ENCODE results near the gene DCXR.

The DCXR gene

DNA sequence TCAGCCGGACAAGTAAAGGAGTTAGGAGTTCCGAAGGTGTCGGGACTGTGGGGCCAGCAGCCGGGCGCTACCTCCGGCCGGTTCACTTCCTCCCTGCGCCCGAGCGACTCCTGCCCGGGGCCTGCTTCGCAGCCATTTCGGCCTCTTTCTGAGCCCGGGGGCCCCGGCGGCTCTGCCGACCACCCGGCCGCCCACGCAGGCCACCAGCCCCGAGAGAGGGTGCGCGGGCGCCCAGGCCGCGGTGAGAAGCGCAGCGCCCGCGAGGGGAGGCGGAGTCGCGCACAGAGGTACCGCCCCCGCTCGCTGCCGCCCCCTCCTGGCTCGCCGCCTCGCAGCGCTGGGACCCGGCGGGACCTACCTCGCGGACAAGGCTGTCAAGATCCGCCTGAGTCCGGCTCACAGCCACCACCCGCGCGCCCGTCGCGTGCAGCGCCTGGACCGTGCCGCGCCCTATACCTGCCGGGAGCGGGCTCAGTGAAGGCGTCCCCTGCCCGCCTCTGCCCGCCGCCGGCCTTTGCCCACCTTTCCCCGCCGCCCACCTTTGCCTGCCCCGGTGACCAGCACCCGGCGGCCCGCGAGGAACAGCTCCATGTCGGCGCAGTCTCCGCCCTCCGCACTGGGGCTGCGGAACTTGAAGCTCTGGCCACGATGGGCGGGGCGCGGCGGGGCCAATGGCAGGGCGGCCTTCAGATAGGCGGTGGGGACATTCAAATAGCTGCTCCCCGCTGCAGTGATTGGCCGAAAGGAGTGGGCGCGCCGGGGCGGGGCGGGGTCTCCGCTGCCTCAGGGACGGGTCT lies at the start of gene DCXR:
DCXR (minus strand) TSS at position 606 of the 797 bp plus-strand sequence; CDS start at position 591, 15 bp downstream.
- DNase-seq, result peak; percentile 84

DNA sequence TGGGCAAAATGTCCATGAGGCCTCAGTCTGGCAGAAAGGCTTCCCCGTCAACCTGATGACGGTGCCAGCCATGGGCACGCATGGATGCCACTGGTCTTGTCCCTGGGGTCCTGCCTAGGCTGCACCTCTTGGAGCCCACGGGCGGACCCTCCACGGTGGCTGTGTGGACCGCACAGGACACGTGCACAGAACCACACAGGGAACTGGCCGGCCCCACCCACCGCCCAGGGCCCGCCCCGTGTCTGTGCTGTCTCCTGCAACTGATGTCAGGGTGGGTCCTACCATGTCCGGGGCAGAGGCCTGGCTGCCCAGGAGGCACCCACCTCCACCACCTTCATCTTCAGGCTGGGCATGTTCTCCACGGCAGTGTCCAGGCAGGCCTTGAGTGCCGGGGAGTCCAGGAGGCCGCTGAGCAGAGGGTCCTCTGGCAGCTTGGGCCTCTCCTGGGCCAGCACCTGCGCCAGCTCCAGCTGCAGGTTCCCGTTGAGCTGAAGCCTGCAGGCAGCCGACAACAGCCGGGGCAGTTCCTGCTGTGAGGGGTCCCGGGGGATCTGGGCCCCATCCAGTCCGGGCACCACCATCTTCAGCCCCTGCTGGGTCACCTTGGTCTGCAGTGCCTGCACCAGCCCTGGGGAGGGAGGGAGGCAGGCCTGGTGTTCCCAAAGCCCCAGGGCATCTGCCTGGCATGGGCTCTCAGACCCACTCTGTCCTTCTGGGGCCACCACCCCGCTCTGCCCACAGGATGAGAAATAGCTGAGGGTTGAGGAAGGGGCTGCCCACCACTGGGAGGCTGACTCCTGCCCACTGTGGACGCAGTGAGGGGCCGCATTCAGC lies 48.7 kb upstream of the DCXR start:
- no peak for DNase-seq

DNA sequence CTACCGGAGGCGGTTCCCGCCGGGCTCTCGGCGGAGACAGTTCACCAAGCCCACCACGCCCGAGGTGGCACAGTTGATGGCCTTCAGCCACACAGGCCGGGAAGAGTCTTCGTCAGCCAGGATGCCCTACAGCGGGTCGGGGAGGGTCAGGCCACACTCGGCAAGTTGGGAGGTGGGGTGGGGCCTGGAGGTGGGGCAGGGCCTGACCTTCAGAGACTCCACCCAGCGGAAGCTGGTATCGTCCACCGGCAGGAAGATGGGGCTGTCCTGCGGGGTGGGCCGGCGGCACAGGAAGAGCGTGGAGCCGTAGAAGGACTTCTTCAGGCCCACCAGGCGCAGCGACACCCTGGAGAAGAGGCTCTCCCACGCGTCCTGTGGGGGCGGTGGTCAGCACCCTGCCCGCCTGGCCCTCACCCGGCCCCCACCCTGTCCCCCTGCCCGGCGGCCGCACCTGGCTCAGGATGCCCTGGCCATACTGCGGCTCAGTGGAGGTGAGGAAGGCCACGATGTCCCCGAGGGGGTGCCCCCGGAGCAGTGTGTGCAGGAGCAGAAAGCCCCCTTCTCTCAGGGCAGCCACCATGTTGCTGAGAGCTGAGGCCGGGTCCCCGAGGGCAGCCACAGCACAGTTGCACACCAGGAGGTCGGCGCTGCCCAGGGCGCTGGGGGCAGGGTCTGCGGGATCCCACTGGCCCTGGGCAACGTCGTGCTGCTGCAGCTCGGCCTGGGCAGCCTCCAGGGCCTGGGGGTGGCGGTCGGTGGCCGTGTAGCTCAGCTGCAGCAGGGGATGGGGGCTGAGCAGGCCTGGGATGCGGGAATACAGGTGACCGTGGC lies 47.7 kb upstream of the DCXR start:
- DNase-seq, result no peak

DNA sequence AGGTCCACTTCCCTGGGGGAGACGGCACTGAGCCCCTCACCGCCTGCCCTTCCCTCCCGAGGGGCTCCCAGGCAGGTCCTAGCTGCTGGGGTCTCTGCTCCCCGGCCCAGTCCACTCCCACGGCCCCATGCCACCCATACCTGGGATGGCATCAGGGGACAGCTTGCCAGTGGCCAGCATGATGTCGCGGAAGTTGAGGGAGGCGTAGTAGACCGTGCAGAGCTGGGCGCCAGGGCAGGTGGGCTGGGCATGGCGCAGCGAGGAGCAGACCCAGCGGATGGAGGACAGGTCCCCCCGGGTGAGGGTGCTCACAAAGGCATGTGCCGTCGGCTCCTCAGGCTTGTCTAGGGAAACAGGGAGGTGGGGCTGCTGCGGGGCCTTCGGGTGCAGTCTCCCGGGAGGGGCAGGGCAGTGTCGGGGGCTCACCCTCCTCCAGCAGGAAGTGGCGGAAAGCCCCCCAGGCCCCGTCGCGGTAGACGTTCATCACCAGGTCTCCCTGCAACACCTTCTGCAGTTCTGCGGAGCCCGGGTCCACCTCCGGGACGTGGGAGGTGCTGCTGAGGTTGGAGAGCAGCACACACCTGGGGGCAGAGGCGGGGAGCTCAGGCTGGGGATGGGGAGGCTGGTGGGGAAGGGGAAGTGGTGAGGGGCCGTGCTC lies 47.0 kb upstream of the DCXR start:
- no peak for DNase-seq

DNA sequence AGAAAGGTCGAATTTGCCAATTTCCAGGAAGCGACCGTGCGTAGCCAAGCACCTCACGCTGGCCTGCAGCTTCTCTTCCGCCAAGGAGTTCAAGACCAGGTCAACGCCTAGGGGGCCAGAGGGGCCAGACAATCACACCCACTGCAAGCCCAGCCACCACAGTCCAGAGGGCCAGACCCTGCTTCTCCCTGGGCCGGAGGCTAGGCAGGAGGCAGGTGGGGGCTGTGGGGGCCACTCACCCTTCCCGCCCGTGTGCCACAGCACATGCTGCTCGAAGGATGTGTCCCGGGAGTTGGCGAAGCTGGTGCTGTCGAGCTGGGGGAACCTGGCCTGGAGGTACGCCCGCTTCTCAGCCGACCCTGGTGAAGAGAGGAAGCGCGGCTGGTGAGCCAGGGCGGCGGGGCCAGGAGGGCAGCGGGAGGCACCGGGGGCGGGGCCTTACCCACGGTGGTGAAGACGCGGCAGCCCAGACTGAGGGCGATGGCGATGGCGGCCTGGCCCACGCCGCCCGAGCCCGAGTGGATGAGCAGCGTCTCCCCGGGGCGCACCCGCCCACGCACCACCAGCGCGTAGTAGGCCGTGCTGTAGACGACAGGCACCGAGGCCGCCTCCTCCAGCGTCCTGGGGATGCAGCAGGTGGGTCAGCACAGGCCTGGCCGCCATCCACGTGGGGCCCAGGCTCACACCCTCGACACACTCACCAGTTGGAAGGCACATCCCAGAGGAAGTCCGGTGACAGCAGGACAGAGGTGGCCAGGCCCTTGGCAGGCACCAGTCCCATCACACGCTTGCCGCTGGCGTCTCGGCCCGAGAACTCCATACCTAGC lies 46.2 kb upstream of the DCXR start:
- DNase-seq, result no peak

DNA sequence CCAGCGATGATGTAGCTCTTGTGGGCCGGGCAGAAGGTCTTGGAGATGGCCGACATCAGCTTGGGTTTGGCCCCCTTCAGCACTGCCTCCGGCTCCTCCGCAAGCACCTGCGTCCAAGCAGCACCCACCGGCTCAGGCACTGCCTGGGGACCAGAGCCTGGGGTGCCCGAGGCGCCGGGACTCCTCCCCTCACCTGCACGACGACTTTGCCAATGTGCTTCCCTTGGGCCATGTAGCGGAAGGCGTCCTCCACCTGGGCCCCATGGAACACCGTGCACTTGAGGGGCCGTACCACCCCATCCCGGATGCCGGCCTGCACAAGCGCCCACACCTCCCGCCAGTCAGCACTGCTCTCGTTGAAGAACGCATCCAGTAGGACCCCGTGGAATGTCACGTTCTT lies 45.5 kb upstream of the DCXR start:
- DNase-seq, result no peak

DNA sequence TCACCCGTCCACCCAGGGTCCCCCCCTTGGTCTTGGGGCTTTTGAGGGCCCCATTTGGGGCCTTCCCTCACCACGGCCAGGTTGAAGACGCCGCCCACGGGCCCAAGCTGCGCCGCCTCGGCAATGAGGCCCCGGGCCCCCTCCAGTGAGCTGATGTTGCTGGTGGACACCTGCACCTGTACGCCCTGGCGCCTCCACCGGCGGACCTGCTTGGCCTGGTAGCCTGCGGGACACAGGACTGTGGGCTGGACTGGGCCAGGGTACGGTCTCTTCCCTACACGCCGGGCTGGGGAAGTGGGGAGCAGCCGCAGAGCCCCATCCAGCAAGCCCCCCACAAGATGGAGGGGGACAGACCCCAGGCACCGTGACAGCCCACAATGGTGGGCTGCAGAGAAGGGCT lies 45.0 kb upstream of the DCXR start:
- DNase-seq, result no peak

DNA sequence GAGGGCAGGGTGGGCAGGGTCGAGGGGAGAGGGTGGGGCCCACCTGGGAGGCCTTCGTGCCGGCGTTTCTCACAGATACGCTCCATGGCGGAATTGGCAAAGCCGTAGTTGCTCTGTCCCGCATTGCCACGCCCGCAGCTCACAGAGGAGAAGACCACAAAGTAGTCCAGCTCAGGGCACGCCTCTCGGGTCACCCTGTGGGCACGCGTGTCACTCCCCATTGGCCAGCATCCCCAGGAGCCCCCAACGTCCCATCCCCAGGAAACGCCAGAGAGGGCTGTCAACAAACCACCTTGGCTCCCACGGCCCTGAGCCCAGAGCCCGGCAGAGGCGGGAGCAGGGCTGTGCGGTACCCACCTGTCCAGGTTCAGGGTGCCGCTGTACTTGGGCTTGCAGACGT lies 44.5 kb upstream of the DCXR start:
- DNase-seq, result no peak

DNA sequence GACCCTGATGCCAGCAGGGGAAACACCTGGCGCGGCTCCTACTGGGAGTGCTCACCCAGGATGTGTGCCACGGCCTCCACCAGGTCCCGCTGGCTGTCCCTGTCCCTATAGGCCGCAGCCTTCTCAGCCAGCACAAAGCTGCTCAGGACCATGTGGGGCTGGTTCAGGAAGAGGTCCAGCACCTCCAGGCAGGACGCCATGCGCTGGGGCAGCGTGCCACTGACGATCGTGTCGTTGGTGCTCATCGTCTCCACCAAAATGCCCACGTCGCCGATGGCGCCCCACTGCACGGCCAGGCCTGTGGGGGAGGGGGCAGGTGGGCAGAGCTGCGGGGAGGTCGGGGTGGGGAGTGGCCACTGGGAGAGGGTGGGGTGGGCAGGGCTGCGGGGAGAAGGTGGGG lies 44.0 kb upstream of the DCXR start:
- DNase-seq, result no peak

DNA sequence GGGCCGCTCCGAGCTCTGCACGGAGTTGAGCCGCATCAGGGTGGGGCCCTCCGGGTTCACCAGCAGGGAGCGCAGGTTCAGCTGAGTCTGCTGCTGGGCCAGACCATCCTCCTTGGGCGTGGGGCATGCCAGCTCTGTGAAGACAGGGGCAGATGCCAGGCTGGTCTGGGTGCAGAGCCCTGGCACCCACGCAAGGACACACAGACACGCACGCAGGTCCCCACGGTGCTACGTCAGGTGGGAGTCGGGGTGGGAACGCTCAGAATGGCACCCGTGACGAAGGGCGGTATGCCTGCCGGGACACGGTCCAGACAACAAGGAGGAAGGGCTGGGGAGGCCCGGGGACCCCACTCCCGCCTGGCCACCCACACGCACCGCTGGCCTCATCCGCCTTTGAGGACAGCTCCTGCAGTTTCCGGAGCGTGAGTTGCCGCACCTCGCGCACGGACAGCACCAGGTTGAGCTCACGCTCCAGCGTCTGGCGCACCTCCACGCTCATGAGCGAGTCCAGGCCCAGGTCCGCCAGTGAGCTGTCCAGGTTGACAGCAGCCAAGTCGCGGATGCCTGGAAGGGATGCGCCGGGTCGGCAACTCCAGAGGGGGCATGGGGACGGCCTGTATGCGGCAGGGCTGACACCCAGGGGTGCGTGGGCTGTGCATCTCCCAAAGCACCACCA lies 43.4 kb upstream of the DCXR start:
- DNase-seq, result no peak

DNA sequence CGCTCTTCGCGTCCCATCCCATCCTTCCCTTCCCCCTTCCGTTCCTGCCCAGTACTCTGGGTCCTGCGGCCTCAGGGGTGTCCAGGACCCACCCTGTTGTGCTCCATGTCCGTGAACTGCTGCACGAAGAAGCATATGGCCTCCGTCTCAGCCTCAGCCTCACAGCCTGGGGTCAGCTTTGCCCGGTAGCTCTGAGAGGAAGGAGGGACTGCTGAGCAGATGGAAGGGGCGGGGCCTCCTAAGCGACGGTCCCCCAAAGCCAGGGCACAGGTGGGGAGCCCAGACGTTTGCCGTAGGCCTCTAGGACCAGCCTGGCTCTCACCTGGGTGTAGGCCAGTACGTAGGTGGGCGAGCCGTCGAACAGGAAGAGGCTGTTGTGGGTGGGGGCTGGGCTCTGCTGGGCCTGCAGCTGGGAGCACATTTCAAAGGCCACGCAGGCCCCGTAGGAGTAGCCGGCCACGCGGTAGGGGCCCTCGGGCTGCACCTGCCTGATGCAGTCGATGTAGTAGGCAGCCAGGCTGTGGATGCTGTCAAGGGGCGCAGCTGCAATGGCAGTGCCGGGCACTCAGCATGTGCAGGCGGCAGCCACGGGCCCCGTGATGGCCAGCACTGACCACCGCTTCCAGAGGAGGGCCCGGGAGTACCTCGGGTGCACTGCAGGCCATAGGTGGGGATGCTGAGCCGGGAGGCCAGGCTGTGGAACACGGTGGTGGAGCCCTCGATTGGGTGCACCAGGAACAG lies 42.7 kb upstream of the DCXR start:
- no peak for DNase-seq

DNA sequence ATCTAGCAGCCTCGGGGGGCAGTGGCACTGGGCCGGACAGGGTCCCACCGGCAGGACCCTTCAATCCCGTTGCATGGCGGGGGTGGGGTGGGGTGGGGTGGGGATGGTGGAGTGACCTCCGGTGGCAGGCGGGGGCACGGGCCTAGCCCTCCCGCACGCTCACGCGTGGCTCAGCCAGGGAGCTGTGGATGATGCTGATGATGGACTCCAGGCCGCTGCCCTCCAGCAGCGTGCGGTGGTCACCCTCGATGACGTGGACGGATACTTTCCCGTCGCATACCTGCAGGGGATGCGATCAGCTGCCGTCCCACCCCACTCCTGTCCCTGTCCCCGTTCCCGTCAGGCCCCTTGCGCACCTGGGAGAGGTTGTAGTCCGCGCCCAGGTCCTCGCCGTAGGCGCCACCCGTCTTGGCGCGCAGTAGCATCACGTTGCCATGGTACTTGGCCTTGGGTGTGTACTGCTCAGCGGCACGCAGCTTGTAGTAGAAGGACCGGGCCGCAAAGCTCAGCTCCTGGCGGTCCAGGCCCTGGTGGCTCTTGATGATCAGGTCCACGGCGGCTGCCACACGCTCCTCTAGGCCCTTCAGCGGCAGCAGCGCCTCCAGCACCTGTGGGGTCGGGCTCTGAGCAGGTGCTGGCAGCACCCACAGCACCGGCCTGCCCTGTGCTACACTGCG lies 41.6 kb upstream of the DCXR start:
- DNase-seq, result no peak

DNA sequence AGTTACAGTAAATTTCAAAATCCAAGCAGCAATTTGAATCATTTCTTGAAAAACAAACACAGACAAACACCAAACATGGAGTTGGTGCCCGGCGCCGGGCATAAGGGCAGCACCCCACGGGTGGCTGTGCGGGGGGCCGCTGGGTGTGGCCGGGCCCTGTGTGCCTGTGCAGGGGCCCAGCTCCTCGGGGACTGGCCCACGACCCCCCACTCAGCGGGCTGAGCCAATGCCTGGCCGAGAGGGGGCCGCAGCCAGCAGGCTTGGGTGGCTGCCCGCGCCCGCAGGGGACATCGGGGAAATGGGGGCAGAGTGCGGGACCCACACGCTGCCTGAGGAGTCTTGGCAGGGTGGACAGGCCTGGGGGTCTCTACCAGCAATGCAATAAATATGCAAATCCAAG lies 40.9 kb upstream of the DCXR start:
- no peak for DNase-seq

DNA sequence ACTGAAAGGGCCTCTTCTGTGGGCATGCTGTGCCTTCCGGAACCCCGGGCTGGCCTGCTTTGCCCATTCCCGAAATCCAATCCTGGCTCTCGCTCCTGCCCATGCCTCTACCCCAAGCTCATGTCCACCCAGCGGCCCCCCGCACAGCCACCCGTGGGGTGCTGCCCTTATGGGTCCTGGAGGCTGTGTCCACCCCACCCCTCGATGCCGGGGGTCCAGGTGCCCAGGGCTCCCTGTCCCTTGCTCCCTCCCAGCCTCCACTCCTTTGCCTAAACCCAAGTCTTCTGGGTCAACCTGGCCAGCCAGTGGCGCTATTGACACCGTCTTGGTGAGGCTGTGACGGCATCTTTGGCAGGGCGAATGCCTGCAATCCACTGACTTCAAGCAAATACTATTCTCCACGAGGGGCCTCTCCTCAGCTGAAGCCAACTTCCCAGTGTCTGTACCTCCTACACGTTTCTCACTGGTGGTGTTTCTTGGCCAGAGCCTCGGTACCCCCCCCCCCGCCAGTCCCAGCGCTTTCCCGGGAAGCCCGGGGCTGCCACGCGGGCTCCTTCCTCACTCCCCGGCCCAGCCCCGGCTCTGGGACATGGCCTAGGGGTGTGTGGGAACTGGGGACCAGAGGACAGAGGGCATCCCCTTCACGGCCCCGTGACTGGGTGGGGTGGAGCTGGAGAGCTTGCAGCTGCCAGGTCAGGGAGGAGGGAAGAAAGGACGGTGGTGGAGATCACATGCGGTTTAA lies 40.3 kb upstream of the DCXR start:
- no peak for DNase-seq

DNA sequence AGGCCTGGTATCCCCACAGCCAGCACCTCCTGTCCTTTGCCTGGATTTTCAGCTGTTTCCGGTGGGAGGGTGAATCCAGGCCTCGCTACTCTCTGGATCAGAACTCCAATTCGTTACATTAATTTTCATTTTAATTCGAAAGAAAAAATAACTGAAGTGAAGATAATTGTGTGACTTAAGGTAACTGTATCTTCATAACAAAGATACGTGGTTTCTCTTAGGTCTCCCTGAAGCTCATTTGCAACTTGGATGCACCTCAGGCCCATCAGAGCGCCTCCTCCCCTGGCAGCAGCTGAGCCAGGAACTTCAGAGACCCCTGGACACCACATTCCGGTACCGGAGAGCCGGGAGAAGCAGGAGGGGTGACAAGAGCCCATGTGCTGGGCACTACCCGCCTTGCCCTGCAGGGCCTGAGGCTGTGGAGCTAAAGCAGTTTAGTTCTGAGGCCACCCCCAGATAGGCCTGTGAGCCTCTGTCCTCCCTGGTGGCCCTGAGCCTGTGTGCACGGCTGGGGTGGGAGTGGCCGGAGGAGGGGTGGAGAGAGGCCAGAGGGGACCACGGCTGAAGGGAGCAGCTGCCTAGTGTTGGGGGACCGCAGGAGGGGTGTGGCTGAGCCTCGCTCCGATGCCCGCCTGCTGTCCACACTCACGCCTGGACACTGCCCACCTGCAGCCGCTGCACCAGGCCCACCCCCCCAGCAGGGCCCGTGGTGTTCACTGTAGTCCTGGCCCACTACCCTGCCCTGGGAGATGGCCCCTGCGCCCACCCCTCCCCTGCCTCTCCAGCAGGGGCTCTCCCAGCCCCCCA lies 39.5 kb upstream of the DCXR start:
- no peak for DNase-seq

DNA sequence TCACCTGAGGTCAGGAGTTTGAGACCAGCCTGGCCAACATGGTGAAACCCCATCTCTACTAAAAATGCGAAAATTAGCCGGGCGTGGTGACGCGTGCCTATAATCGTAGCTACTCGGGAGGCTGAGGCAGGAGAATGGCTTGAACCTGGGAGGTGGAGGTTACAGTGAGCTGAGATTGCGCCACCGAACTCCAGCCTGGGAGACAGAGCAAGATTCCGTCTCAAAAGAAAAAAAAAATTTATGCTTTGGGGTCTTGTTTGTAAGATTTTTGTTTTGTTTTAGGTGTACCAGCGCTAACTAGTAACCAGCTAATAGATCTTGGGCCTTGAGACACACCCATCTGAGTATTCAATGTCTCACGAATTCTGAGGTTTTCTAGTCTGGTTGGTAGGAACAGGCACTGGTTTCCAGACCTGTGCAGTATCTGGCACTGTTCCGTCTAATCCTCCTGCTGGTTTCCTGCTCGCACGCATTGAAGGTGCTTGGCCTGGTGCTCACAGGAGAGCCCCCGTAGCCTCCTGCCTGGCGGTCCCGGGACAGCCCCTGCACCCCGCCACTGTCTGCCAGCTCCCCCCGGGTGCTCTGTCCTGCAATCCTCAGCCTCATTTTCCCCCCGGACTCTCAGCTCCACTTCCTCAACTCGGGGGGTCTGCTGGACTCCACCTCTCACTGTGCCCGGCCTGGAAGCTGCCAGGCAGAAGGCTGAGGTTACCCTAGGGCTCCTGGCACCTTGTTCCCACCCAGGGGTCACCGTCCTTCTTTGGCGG lies 38.7 kb upstream of the DCXR start:
- no peak for DNase-seq

DNA sequence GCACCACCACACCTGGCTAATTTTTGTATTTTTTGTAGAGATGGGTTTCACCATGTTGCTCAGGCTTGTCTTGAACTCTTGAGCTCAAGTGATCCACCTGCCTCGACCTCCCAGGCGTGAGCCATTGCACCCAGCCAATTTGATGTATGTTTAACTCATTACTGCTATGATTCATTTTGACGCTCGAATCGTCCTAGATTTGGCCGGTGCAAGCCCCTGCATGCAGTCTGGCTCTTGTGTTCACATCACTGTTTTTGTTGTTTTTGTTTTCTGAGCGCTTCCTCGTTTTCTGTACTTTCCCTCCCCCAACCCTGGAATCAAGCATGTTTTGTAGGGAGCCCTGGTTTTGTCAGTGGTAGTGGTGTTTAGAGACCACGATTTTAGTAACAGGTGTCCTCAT lies 35.9 kb upstream of the DCXR start:
- no peak for DNase-seq

DNA sequence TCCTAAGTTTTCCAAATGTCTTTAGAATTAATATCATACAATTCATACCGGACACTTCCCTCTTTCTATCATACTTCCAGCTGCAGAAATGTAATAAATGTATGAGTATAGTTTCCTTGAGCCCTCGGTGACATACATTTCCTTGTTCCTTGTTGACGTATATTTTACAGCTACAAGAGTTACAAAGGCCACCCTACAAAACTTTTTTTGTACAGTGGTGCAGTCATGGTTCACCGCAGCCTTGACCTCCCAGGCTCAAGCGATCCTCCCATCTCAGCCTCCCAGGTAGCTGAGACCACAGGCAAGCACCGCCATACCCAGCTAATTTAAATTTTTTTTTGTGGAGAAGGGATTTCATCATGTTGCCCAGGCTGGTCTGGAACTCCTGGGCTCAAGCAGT lies 35.3 kb upstream of the DCXR start:
- DNase-seq, result no peak
